GM19099 (cell line): ENCODE data around the gene HPSE.

Experiments used
- POLR2A ChIP-seq: IDR thresholded peaks from 3 replicates; pipeline ENCODE4 v1.6.1; 2011; ENCODE audit warnings: low read depth; ENCODE audit not compliant: insufficient read length; ENCODE audit errors: extremely low read depth

Gene HPSE

DNA sequence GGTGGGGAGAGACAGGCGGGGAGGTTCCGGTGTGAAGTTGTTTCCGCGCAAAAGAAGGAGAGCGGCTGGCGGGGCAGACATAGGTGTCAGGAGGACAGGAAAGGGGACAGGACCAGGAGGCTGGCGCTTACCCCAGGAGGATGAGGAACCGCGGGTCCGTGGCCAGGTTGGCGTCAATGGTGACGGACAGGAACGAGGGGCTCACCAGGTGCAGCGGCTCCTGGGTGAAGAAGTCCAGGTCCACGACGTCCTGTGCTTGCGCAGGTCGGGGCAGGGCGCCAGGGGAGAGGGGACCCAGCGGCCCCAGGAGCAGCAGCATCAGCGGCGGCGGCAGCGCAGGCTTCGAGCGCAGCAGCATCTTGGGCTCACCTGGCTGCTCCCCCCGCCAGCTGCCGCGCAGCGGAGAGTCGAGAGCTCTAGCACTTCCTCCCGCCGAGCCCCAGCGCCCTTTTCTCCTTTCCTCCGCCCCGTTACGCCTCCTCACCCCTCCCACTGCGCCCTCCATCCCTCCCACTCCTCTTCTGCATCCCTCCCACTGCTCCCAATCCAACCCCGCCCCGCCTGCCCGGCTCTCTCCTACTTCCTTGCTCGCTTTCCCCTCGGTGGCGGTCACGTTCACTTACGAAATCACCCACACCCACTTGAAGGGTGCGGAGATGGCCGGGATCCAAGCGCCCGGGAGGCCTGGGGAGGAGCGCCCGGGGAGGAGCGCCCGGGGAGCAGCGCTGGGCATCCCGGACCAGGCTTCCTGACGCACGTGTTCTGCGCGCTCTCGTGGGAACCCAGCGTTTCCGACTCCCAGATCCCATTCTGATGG is at the start of gene HPSE:
HPSE (minus strand) TSS at position 424 of the 817 bp plus-strand sequence; CDS start at position 358, 66 bp downstream.
- no peak for TF ChIP-seq POLR2A

- TF ChIP-seq POLR2A: no peak
Observed at GRCh38 chr4:83382850-83383249, 48.2 kb upstream of the HPSE start.

GRCh38 chr4:83381173-83381572 is 46.5 kb upstream of the HPSE start:
- TF ChIP-seq POLR2A: no peak

GRCh38 chr4:83378419-83378818 is 43.8 kb upstream of the HPSE start:
- no peak for TF ChIP-seq POLR2A

- TF ChIP-seq POLR2A: no peak
Observed at GRCh38 chr4:83372931-83373330, 38.3 kb upstream of the HPSE start.

- no peak for TF ChIP-seq POLR2A
Observed at GRCh38 chr4:83371936-83372335, 37.3 kb upstream of the HPSE start.

- TF ChIP-seq POLR2A: no peak
Observed at GRCh38 chr4:83371235-83371634, 36.6 kb upstream of the HPSE start.

DNA sequence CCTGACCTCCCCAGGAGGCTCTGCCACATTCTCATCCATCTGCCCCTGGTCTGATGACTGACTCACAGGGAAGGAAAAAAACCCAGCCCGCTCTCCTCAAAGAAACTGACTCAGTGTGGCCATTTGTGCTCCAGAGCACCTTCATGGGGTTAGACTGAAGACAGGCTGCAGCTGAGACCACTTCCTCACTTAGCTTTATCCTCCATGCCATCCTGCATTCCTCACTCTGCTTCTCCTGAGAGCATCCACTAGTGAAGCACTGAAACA is 35.9 kb upstream of the HPSE start:
- TF ChIP-seq POLR2A: no peak

DNA sequence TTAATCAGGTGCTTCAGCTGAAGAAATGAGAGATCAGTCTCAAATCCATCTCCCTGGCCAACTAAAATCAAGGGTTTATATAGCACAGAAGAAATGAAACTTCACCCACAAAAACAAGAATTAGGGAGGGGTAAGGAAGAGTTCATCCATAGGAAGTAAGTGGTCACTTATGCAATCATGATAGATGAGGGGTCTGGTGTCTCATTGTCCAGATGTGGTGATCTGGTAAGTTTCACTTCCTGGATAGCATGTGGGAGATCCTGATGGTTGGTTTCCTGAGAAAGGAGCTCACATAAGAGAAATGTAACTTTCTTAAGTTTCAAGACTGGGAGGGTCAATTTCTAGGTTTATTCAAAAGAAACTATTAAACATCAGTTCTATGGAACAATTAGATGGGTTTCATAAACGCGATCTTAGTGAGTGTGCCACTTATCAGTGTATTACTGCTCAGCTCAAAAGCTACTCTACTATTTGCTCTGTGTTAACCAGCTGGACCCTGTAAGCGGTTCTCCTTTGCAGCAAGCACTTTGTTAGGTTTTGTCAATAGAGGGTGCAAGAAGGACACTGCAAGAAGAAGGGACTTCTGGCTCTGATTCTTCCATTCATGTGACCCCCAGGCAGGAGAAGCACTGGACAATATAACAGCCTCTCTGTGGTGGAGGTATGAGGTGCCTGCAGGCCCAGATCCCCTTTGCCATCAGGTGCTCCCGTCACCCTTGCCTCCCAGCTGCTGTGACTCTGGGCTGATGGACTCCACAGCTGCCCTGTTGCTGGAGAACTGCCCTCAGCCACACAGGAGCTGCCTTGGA is 35.4 kb upstream of the HPSE start:
- no peak for TF ChIP-seq POLR2A

GRCh38 chr4:83364312-83364711 is 29.7 kb upstream of the HPSE start:
- TF ChIP-seq POLR2A: no peak

DNA sequence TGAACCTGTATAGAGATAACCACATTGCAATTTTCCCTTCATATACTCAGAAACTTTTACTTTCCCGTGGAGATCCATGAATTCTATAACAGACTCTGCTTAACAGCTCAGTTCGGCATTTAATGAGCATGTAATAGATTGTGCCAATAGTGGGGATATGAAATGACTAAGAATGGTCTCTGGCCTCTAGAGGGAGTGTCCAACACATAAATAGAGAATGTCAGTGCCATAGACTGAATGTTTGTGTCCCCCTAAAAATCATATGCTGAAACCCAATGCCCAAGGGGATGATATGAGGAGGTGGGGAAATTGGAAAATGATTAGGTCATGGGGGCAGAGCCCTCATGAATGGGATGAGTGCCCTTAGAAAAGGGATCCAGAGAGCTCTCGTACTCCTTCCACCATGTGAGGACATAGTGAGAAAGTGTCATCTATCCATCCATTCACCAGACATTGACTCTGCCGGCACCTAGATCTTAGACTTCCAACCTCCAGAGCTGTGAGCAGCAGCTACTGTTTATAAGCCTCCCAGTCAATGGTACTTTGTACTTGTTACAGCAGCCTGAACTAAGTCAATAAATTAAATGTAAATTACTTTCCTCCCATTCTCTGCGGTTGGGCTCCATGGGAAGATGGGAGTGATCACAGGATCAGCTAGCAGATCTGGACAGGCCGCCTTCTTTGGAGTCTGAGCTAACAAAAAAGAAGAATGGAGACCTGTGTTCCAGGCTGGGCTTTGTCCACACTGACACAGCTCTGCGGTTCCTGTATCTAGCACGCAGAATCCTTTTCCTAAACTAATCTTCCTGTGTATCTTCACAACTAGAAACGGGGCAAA is 28.1 kb upstream of the HPSE start:
- TF ChIP-seq POLR2A: no peak

DNA sequence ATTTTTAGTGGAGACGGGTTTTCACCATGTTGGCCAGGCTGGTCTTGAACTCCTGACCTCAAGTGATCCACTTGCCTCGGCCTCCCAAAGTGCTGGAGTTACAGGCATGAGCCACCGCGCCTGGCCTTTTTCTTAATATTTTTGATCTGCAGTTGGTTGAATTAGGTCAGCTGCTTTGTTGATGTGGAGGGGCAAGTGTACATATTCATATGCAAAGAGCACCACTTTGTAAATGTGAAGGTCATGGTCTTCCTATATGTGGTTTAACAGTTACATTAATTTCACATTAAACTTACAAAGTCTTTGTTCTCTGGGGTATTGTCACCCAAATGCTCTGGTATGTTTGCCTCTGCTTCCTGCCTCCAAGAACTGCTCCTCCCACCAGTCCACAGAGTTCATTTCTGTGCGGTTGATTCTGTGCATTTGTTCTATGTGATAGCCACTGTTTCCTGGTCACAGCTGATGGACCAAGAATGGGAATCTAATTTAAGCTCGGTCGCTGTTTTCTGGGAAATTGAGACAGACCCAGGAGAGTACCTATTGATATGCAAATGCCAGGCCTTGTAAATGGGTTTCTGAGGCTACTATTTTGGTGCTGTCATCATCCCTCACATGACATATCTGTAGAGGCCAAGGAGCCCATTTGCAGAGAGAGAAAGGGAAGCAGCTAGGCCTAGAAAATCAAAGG is 26.9 kb upstream of the HPSE start:
- TF ChIP-seq POLR2A: no peak

DNA sequence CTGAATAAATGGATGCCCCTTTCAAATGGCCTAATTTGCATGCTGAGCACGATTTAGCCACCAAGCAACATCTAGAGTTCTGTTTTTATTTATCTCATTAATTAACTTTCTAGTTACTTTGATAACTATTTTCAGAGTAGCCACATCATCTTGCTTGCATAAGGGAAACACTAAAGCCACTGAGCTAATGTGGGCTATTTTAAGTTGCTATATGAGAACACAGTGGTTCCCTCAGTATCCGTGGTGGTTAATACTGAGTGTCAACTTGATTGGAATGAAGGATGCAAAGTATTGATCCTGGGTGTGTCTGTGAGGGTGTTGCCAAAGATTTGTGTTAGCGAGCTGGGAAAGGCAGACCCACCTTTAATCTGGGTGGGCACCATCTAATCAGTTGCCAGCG is 25.4 kb upstream of the HPSE start:
- TF ChIP-seq POLR2A: no peak

- no peak for TF ChIP-seq POLR2A
Observed at GRCh38 chr4:83358410-83358809, 23.8 kb upstream of the HPSE start.
